Ureter (tissue), 1 donor: ENCODE data around the gene KCNC4. TPM values are rescaled to one million over a fixed set of nuclear protein-coding genes. Genes with fewer than 3 reads are reported as not detected.
A peak's percentile ranks its signal among the peaks of the same experiment; 100 is the strongest.

Experiments used
- DNase-seq: peaks from one replicate; pipeline ENCODE4 v3.0.0-alpha.2; 2020; ENCODE audit warnings: low spot score
- total RNA-seq: library from RNA; stranded (reverse); gene quantifications from one replicate; pipeline ENCODE4 v1.2.4, GENCODE V29; 2023
- donor health status: DM: yes; HTN: yes; CAD: no.

Gene KCNC4
- total RNA-seq, 1 donor from 2014 or later: 5.2 TPM

DNA sequence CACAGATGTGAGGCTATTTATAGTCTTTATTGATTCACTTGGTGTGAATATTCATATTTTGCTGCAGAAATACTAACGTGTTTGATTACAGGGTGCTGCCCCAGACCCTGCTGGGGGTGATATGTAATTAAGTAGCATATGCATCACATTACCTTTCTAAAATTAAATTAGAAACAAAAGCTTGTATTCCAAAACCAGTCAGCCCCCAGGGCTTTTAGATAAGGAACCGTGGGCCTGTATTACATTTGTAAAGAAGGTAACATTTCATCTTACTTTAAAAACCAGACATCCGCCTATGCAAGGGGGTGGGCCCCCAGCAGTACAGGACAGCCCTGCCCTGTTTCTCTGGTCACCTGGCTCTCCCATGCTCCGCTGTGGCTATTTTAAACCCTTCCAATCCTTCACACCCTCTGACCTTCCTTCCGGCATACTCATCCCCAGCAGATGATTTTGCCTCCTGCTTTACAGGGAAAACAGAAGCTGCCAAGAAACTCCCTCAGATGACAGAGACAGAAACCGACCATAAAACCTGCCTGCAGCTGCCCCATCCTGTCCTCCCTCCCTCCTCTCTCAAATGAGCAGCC is 22.0 kb upstream of the KCNC4 start:
- no peak for DNase-seq

DNA sequence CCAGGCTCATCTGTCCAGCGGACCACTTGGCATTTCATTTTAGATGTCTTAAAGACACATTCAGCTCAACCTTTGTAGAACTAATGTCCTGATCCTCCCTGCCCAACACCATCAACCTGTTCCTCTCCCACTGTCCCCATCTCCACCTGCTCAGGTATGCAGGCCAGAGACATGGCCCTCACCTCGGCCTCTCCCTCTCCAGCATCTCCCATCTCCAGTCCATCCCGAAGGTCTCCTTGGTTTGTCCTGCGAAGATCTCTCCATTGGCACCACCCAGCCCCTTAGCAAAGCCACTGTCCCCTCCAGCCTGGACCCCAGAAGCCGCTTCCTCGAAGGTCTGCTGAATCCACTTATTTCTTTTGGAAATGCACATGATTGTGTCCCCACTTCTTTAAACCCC is 20.9 kb upstream of the KCNC4 start:
- DNase-seq: no peak

DNA sequence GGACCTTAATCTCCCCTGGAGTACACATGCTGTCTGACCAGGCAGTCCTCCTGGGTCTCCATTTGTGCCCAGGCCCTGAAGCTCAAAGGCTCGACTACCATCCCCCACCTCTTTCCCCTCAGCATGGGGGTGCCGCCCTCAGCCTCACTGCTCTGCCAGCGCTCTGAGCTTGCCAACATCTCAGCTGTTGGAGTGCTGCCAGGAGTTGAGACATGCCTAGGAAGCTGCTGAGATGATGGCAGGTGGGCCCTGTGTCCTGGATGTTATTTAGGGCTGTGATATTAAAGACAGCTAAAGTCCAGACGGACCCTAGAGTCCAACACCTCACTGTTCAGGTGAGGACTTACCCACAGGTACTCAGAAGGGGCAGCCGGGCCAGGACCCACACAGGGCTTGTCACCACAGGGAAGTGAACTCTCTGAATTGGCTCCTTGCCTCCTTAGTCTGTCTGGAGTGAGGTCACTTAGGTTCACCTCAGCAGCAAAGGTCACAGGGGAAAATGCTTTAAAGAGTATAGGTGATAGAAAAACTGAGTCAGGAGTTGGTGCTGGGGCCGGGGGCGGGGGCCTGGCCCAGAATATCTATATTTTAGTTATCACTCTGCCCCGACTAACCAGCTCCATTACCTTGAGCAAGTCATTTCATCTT is 19.7 kb upstream of the KCNC4 start:
- no peak for DNase-seq

DNA sequence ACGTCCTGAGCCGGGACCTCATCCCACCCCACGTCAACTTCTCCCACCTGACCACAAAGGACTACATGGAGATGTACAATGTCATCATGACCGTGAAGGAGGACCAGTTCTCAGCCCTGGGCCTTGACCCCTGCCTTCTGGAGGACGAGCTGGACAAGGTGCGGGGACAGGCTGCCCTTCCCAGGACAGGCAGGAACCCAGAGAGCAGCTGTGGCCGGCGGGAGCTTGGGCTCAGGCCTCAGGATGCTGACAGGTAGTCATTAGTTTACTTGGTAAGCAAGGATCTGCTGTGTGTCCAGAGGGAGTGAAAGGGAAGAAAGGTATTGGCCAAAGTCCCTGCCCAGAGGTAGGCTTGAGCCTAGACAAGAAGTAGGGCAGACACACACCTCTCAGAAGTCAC is 17.6 kb upstream of the KCNC4 start:
- DNase-seq: no peak

DNA sequence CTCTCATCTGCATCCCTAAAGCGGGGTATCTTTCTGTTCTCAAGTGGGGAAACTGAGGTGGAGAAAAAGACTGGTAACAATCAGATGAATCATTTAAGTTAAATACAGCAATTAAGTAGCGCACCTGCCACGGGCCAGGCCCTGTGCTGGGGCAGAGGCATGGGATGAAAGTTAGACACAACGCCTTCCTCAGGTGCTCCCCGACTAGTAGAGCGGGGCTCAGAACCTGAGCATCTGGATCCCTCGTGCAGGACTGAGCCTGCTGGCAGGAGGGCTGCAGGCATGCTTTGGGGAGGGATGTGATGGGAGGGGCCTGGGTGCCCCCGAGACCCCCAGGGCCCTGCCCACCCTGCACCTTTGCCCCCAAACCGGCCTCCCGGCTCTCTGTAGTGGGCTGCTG is 14.9 kb upstream of the KCNC4 start:
- DNase-seq: no peak

DNA sequence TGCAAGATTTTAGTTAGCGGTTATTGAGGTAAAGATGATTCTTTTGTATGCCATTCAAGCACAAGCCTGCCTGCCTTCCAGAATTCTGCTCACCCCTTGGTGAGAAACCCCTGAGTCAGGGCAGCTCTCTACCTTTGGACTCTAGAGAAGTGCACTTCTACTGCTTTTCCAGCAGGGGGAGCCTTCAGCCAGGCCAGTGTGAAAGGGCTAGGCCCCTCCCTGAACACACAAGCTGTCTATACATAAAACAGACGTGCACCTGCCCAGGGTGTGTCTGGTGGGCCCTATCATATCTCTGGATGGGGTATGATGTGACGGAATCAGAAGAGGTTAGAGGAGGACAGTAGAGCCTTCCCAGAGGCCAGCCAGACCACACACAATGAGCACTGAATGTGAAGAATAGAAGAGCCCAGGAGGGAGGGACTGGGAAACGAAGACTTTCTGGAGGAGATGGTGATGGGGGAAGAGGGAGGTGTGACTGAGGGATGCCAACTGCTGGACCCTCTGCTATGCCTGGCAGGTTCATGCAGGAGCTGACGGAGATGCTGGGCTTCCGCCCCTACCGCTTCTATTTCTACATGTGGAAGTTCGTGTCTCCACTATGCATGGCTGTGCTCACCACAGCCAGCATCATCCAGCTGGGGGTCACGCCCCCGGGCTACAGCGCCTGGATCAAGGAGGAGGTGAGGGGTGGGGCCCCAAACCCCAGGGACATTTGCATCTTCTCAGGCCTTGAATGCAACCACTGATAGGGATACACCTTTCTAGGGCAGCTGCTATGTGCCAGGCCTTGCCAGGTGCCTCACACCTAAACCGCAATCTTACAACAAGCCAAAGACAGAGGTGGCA is 13.0 kb upstream of the KCNC4 start:
- DNase-seq: no peak

DNA sequence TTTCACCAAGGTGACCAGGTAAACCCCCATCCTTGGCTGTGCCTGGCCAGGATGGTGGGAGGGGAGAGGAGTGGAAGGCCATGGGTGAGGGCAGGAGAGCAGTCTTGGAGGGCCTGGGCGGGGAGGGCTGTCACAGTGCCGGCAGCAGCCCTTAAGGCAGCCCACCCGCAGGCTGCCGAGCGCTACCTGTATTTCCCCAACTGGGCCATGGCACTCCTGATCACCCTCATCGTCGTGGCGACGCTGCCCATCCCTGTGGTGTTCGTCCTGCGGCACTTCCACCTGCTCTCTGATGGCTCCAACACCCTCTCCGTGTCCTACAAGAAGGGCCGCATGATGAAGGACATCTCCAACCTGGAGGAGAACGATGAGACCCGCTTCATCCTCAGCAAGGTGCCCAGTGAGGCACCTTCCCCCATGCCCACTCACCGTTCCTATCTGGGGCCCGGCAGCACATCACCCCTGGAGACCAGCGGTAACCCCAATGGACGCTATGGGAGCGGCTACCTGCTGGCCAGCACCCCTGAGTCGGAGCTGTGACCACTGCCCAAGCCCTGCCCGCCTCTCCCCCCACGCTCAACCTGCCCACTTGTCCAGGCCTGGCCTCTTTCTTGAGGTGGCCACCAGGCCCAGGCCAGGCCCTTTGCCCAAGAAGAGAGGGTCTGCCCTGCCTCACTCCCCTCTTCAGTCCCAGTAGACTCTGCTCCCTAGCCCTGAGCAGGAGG is 12.0 kb upstream of the KCNC4 start:
- no peak for DNase-seq

DNA sequence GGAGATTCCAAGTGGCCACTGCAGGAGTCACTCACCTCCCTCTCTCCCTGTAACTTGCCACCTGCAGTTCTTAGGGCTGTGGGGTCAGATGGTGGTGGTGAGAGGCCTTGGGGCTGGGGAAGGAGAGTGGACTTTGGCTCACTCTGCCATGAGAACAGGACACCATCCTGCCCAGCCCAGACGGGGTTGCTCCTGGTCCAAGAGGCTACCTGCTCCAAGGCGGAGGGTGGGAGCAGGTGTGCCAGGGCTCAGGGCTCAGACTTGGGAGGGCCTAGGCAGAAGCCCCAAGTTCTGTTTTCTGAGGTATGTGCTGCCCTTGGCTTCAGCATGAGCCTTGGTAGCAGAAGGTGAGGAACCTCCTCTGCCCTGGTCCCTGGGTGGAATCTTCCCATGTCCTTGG is 11.4 kb upstream of the KCNC4 start:
- no peak for DNase-seq

DNA sequence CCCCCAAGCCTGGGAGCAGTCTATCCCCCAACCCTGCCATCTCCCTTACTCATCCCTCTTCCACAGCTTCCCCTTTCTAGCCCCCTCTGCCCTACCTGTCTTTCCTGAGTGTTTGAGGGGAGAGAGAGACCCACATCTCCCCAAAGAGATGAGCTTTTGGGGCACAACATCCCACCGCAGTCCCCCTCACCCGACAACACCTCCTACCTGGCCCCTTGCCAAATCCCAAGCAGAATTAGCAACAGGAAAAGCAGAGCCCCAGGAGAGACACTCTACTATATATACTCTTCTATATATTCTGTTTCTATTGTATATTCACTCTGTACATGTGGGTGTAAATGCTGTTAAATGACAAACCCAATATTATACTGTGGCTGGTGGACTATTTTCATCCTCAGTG is 9.9 kb upstream of the KCNC4 start:
- no peak for DNase-seq

DNA sequence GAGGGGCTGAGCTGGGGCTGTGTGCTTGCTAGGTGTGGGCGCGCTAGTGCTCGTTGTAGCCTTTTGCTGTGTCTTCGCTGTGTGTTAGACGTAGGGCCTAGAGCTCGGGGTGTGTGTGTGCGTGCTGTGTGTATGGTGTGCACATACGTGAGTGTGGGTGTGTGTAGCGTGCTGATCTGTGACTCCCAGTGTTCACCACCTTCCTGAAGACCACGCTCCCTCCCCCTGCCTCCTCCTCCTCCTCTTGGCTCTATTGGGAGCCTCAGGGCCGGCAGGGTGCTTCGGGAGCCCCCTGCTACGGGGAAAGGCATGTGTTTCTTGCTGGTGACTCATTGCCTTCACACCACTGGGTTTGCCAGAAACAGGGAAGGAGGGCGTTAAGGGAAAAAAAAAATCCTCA is 9.4 kb upstream of the KCNC4 start:
- DNase-seq: no peak

DNA sequence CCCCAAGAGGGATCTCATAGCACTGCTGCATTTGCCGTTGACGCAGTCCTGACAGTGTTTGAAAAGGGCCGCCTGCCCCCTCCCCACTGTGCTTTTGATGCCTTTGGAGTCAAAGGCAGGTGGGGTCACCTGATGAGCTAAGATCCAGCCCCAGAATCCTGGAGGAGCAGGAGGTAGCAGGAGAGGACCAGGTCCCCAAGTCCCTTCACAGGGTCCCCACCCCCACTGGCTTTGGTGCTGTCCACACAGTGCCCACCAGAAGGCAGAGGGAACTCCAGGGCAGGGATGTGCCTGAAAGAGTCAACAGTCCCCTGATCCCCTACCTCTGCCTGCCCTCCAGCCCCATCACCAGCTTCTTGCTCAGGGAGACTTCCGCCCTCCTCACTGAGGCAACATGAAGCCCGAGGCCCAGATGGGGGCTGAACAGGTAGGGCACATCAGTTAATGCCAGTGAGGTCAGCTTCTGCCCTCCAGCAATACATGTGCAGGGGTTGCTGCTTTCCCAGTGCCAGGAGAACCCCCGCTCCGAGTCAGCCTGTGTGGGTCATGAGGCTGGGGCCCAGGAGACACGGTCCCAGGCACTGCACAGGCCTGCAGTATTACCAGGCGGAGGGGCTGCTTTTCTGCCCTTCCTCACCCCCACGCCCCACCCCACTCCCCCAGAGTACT is 8.8 kb upstream of the KCNC4 start:
- no peak for DNase-seq

DNA sequence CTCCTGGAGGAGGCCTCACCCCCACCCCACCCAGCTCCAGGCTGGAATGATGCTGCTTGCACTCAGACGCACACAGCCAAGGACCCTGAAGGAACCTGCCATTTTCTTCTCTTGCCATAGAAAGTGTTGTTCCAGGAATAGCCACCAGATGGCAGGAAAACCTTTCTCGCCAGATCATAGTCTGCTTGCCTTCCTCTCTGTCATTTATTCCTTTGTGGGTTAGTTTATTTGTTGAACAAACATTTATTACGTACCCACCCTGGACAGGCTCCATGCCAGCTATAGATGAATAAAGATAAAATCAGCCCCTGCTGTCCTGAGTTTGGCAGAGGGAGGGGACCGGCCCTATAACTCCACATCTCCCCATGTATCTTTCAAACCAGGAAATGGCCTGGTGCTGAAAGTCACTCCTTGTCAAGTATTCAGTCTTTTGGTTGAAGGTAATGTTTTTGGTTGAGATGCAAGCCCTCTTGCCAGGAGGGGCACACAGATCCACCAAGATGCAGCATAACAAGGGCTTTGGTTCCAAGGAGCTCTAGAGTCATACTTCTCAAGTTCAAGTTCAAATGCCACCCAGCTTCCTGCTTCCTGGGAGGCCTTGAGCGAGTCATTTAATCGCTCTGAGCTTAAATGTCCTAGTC is 7.0 kb upstream of the KCNC4 start:
- DNase-seq: peak; percentile 75

DNA sequence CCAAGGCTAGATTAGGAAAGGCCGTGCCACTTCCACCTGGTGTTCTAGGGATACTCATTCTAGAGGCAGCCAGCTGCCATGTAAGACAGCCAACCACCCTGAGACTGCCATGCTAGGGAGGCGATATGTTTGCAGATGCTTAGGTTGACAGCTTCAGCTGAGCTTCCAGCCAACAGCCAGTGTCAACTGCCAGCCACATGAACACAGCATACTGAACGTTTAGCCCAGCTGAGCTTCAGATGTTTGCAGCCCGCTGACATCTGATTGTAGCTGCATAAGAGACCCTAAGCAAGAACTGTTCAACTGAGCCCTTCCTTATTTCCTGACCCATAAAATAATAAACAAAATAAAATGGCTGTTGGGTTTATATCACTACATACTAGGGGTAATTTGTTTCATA is 5.0 kb upstream of the KCNC4 start:
- DNase-seq: no peak

DNA sequence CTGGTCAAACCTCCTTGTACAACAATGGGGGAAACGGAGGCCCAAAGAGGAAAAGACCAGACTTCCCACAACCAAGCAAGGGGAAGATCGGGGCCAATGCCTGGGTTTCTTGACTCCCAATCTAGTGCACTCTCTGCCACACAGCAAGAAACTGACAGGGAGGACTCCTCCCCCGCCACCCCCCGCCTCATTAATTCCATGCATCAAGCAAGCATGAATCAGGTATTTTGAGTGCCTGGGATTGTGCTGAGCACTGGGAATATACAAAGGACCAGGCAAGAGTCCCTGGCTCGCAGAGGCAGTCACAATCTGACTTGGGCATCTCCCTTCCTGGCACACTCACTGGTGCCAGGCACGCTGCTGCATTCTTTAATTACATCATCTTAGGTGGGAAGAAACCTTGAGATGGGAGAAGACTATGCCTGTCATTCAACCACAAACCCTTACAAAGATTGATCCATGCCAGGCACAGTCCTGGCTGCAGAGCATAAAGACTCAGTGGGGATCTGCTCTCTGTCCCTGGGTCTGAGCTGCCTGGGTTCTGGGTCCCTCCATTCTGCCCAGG is 4.4 kb upstream of the KCNC4 start:
- DNase-seq: no peak

DNA sequence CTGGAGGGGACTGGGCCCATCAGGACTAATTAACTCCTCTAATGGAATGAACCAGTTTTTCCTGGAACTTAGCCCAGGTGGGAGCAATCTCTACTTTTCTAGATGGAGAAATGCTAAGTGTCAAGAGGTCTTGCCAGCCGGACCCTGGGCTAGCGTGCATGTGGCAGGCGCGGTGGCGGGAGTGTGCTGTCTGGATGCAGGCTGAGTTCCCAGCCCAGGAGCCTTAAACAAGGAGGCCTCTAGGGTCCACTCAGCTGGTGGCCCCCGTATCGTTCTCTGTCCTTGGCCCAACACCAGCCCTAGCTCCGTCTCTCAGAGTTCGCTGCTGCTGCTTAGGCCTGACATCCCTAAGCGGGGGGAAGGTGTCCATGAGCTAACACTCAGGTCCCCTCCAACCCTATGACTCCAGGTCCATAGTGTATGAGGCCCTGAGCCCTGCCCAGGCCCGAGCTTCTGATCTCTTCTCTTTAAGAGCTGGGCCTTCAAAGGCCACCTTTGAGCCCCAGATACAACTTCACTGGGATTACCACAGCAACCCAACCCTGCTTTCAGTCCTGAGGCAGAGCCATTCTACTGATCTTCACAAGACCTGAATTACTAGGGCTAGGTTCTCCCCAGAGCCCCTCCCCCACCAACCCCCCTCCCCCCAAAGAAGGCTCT is 3.7 kb upstream of the KCNC4 start:
- DNase-seq: no peak

DNA sequence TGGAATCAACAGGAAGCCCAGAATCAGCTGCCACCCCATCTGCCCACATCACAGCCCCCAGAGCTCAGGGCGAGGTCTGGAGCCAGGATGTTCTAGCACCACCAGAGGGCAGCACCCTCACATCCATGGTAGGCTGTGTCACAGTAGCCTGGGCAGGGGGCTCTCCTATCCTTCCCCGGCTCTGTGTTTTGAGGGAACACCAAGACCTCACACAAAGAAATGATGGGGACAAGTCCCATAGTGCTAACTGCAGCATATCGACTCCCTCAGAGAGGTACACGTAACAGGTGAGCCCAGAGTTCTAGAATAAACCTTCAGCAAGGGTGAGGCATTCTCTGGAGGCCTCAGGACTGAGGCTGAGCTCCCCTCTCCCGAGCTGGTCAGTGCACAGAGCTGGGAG is 2.3 kb upstream of the KCNC4 start:
- DNase-seq: peak; percentile 63

DNA sequence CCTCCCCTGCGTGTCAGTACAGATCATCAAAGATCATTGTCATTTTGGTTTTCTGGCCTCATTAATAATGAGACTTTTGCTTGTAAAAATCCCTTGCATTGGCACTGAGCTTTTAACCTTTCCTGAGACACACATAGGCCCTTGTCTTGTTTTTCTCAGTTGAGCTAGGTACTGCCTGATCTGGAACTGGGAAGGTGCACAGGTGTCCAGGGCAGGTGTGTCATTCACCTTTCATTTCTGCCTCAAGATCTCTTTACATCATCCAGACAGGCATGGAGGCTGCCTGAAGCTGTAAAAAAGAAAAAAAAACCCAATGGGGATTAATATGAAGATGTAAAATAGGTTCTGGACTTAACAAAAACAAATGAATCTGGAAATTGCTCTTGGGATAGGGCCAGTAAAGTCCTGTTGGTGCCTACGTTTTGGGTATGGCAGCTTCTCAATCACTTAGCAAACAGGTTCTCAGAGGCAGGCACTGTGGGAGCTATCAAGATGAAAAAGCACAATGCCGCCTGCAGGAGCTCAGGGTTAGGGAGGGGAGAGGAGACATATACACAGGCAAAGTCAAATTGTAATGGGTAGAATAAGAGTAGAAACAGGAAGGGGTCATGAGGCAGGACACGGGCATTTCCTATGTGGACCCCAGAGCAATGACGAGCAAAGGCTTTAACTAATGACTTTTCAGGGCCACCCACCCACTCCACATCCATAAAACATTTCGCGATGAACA is 1.0 kb upstream of the KCNC4 start:
- DNase-seq: no peak

DNA sequence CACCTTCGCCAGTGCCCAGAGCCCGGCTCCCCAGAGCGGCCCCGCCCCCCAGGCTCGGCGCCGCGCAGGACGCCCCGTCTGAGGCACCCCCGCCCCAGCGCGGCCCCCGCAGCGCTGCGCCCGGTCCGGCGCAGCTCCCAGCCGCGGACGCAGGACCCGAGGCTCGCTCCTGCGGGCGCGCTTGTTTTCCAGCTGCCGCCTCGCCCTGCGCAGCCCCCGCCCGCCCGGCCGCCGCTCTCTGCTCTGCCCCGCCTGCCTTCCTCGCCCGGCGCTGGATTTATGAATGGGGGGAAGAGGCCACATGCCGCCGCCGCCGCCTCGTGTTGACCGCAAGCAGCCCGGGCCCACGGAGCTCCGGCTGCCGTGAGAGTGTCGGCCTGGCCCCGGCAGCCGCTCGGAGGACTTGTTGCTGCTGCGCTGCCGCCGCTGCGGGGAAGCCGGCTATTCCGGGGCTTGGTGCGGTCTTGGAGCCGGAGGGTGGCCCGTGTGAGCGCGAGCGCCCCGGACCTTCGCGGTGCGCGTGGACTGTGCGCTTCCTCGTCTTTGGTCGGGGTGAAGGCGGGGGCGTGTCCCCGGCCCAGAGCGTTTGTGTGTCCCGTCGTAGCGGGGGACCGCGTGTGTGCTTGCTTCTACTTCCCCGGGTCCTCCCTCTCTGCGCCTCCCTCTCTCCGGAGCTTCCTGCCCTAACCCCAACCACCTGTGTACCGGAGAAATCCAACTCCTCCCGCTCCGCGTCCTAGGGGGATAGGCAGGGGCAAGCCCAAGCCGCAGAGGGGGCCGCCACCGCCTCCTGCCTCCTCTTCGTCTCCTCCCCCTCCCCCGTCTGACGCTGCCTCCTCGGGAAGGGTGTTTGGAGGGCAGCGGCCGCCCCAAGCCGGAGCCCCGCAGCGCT is 736 bp downstream of the KCNC4 start:
- peak; percentile 50 for DNase-seq
